ENCODE results near the gene GIMAP2. TPM values are rescaled to one million over a fixed set of nuclear protein-coding genes. Genes with fewer than 3 reads are reported as not detected.
A peak's percentile ranks its signal among the peaks of the same experiment; 100 is the strongest.

The GIMAP2 gene
- total and polyA plus RNA-seq, 2 of the 4 experiments (the other 2 are of a cell fraction): under 0.01 TPM; not detected in 1

DNA sequence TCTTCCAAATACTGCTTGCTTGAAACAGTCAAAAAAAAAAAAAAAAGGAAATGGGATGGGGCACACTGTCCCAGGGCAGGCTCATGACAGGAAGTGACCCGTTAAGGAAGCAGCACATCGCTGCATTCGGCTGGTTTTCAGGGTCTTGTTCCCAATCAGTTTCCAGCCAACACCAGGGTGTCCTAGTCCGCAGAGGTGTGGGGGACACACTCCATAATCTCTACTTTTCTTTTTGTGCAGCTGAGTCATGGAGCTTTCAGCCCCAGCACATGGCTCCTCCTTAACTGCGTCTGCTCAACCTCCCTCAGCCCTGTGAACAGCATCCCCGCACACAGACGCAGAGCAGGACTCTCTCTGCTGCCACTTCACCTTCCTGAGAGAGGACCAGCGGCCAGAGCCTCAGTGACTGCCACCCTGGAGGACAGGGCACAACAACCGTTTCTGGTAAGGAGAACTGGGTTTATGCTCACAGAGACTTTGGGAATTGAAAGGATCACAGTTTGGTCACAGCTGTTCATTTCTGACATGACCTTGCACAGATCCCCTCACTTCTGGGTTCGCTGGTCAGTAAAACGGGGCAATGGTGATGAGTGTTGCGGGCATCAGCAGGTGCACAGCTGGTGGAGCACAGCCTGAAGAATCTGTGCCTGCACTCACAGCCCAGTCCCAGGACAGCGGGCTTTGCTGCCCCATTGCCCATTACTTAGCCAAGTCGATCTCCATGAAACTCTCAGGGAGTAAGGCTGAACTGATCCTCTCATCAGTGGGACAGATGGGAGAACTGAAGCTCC, 52.0 kb downstream of the GIMAP2 start, which contains the start of gene GIMAP5:
Gene GIMAP5, plus strand, starts transcription at position 154 of the 791 bp plus-strand sequence. CDS start 3,467 bp downstream, outside the sequence.
- no peak within 1 kb of the TSS for H3K14ac ChIP-seq (replicated peaks; ENCODE audit: low read depth, low read length)
- H3K36me3 ChIP-seq (ENCODE audit: control insufficient read depth, insufficient read depth, low read length): no peaks in the 10 kb centered on the region
- H3K56ac ChIP-seq (ENCODE audit: extremely low read depth, insufficient read depth, low read length): no peak within 1 kb of the TSS
- POLR2A ChIA-PET (ENCODE audit: unreplicated experiment): no interaction called here
- no peak within 1 kb of the TSS for H4K8ac ChIP-seq (ENCODE audit: low read depth in 2 of 2, low read length in 2 of 2)
- no peak within 1 kb of the TSS for H2BK5ac ChIP-seq (ENCODE audit: low read depth, low read length, poor library complexity, severe bottlenecking)
- no peak for DNase-seq
- H3K9me1 ChIP-seq (ENCODE audit: insufficient read depth, low read length): no peaks in the 10 kb centered on the region
- H3K23ac ChIP-seq (ENCODE audit: low read depth, low read length): no peak within 1 kb of the TSS
- CTCF ChIA-PET: no interaction called here
- in situ Hi-C loops (cut with MboI; ENCODE audit: low sequenced_read_pairs) (loop anchor here (25.0 kb wide), 1 partner anchor 425 kb away; the partner anchor contains the start of genes ACTR3C and LRRC61), intact Hi-C loops (cut with micrococcal nuclease) (no loop called here), dilution Hi-C loops (cut with HindIII; ENCODE audit: low sequenced_read_pairs, unreplicated experiment) (no loop called here)
- no peak for TF ChIP-seq MAZ (IDR thresholded peaks at IDR 0.05; ENCODE audit: borderline replicate concordance, low read depth, low read length)
- no peak for TF ChIP-seq CEBPB (IDR thresholded peaks at IDR 0.05; ENCODE audit: low read depth, low read length)
- TF ChIP-seq RCOR1 (IDR thresholded peaks at IDR 0.05; ENCODE audit: insufficient replicate concordance, low read length): no peak
- TF ChIP-seq FOS (IDR thresholded peaks at IDR 0.05; ENCODE audit: low read depth, low read length): no peak
- TF ChIP-seq MXI1 (IDR thresholded peaks at IDR 0.05; ENCODE audit: borderline replicate concordance, low read depth, low read length): no peak
- TF ChIP-seq RAD21 (IDR thresholded peaks at IDR 0.05; ENCODE audit: low read length): no peak
- TF ChIP-seq POLR2A (IDR thresholded peaks at IDR 0.05; ENCODE audit: low read depth, low read length): no peak
- TF ChIP-seq, protein P1, sequence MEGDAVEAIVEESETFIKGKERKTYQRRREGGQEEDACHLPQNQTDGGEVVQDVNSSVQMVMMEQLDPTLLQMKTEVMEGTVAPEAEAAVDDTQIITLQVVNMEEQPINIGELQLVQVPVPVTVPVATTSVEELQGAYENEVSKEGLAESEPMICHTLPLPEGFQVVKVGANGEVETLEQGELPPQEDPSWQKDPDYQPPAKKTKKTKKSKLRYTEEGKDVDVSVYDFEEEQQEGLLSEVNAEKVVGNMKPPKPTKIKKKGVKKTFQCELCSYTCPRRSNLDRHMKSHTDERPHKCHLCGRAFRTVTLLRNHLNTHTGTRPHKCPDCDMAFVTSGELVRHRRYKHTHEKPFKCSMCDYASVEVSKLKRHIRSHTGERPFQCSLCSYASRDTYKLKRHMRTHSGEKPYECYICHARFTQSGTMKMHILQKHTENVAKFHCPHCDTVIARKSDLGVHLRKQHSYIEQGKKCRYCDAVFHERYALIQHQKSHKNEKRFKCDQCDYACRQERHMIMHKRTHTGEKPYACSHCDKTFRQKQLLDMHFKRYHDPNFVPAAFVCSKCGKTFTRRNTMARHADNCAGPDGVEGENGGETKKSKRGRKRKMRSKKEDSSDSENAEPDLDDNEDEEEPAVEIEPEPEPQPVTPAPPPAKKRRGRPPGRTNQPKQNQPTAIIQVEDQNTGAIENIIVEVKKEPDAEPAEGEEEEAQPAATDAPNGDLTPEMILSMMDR (conservative IDR thresholded peaks at IDR 0.05; ENCODE audit: low read depth, low read length): no peak
- TF ChIP-seq MAFK (IDR thresholded peaks at IDR 0.05; ENCODE audit: low read depth, low read length): no peak
- no peak for TF ChIP-seq ELK1 (IDR thresholded peaks at IDR 0.05; ENCODE audit: borderline replicate concordance, low read depth, low read length)
- no peak for TF ChIP-seq BHLHE40 (IDR thresholded peaks at IDR 0.05; ENCODE audit: low read depth, low read length)
- TF ChIP-seq CHD1 (IDR thresholded peaks at IDR 0.05; ENCODE audit: low read depth, low read length): no peak
- H2AK5ac ChIP-seq (ENCODE audit: low read depth, low read length): no peak within 1 kb of the TSS
- no peaks in the 10 kb centered on the region for H3K9me3 ChIP-seq (ENCODE audit: control insufficient read depth, insufficient read depth, low read length)
- no peak within 1 kb of the TSS for H3K18ac ChIP-seq (ENCODE audit: low read depth, low read length)
- H3K79me1 ChIP-seq (ENCODE audit: low read depth in 1 of 2, low read length in 2 of 2): no peaks in the 10 kb centered on the region
- no peaks in the 10 kb centered on the region for H4K20me1 ChIP-seq (ENCODE audit: insufficient read depth, low read length)
- peak within 1 kb of the TSS; percentile 13 for H2AK9ac ChIP-seq (replicated peaks; ENCODE audit: low read depth, low read length, poor library complexity)
- H3K27me3 ChIP-seq (ENCODE audit: control insufficient read depth, insufficient read depth, low read length): no peaks in the 10 kb centered on the region; the same call in 1 of the 2 replicates
- no peak within 1 kb of the TSS for H3K9ac ChIP-seq (ENCODE audit: low read depth, low read length)
- no peak within 1 kb of the TSS for H3K4me3 ChIP-seq (ENCODE audit: insufficient read depth, low read depth, low read length)
- no peak within 1 kb of the TSS for H3K27ac ChIP-seq (ENCODE audit: insufficient read depth, low read length)
- ATAC-seq (ENCODE audit: low read depth): no peak
- H2BK20ac ChIP-seq (ENCODE audit: low read depth, low read length): no peak within 1 kb of the TSS
- no peak within 1 kb of the TSS for H4K5ac ChIP-seq (ENCODE audit: low read depth, low read length)
- no peak within 1 kb of the TSS for H3K4ac ChIP-seq (ENCODE audit: low read depth, low read length)
- no peak within 1 kb of the TSS for H4K91ac ChIP-seq (ENCODE audit: insufficient read depth, low read depth, low read length)
- no peak within 1 kb of the TSS for H2BK15ac ChIP-seq (ENCODE audit: low read depth, low read length)
- H3K4me1 ChIP-seq (ENCODE audit: control insufficient read depth, insufficient read depth, low read length): no peaks in the 10 kb centered on the region
- H3K4me2 ChIP-seq (ENCODE audit: low read depth, low read length): no peak within 1 kb of the TSS
- no TSS peak for BruUV-seq (replicated peaks)
- H2BK120ac ChIP-seq (ENCODE audit: low read depth, low read length): no peak within 1 kb of the TSS
- WGBS, 2 experiments (ENCODE audit: extremely low coverage in 2 of 2, insufficient read length in 1 of 2): 33% methylated on average over 2 of the region's 14 CpGs; no CpG with 5 or more reads in 1 of the 2 experiments
- no peak within 1 kb of the TSS for H2AFZ ChIP-seq (replicated peaks; ENCODE audit: low read length, poor library complexity)
